Measurements from ENCODE around the gene DLGAP1. TPM values are rescaled to one million over a fixed set of nuclear protein-coding genes. Genes with fewer than 3 reads are reported as not detected.

Gene DLGAP1
- total RNA-seq, 1 donor from 2014 or later = 3.7 TPM

DNA sequence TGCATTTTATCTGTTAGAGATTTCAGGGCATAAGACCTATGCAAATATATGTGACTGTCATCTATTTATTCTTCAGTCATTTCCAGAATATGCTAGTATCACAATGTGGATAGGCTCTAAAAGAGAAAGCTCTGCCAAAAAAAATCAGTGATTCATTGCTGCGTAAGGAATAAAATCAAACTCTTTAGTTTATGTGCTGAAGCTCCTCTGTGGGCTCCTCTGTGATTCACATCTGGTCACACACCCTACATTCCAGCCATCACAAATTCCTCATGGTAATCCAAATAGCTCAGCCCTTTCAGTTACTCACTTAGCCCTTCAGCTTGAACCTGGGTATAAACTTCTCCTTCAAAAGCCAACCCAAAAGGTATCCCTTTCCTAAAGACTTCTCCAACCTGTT is 21.4 kb downstream of the DLGAP1 start:
- no peak for DNase-seq (ENCODE audit: extremely low spot score, unreplicated experiment)
- no peaks in the 10 kb centered on the region for H3K4me1 Mint-ChIP-seq (ENCODE audit: unreplicated experiment)
- no peaks in the 10 kb centered on the region for H3K36me3 Mint-ChIP-seq
- peaks cover 3% of the 10 kb centered on the region for H3K27me3 Mint-ChIP-seq
- H3K4me3 Mint-ChIP-seq = no peak overlapping the region
- H3K27ac Mint-ChIP-seq = no peak overlapping the region
- no peak for TF ChIP-seq CTCF (conservative IDR thresholded peaks at IDR 0.05)
- no peaks in the 10 kb centered on the region for H3K9me3 Mint-ChIP-seq

GRCh38 chr18:4430836-4431235 is 24.3 kb downstream of the DLGAP1 start:
- Mint-ChIP-seq H3K9me3 (no peaks in the 10 kb centered on the region), H3K36me3 (no peaks in the 10 kb centered on the region), H3K4me3 (no peak overlapping the region), H3K4me1 (ENCODE audit: unreplicated experiment) (no peaks in the 10 kb centered on the region), H3K27me3 (no peaks in the 10 kb centered on the region), H3K27ac (no peak overlapping the region)
- TF ChIP-seq CTCF (conservative IDR thresholded peaks at IDR 0.05) = no peak
- DNase-seq (ENCODE audit: extremely low spot score, unreplicated experiment) = no peak

- Mint-ChIP-seq H3K9me3 (peaks cover 4% of the 10 kb centered on the region), H3K4me1 (ENCODE audit: unreplicated experiment) (no peaks in the 10 kb centered on the region), H3K27me3 (no peaks in the 10 kb centered on the region), H3K4me3 (no peak overlapping the region), H3K27ac (no peak overlapping the region), H3K36me3 (no peaks in the 10 kb centered on the region)
- no peak for TF ChIP-seq CTCF (conservative IDR thresholded peaks at IDR 0.05)
- no peak for DNase-seq (ENCODE audit: extremely low spot score, unreplicated experiment)
These were observed 37.4 kb downstream of the DLGAP1 start for GRCh38 chr18:4417714-4418113.

DNA sequence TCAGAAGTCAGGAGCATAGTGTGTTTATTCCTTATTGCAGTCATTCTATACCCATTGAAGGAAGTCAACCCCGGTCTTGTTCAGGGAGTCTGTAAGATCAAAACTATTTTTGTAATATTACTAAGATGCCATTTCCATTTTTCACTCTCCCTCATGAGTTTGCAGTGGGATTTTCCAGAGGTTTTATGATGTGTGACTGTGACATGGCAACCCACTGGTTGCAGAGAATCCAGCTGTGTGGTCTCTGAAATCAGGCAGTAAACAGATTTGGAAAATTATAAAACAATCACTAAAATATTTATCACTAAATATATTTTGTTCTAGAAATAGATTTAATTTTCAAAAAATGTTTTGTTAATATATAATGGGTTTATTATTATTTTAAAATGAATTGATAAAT is 38.1 kb downstream of the DLGAP1 start:
- Mint-ChIP-seq H3K9me3 (peaks cover 4% of the 10 kb centered on the region), H3K36me3 (no peaks in the 10 kb centered on the region), H3K27ac (no peak overlapping the region), H3K27me3 (no peaks in the 10 kb centered on the region), H3K4me1 (ENCODE audit: unreplicated experiment) (no peaks in the 10 kb centered on the region), H3K4me3 (no peak overlapping the region)
- DNase-seq (ENCODE audit: extremely low spot score, unreplicated experiment) = no peak
- no peak for TF ChIP-seq CTCF (conservative IDR thresholded peaks at IDR 0.05)

DNA sequence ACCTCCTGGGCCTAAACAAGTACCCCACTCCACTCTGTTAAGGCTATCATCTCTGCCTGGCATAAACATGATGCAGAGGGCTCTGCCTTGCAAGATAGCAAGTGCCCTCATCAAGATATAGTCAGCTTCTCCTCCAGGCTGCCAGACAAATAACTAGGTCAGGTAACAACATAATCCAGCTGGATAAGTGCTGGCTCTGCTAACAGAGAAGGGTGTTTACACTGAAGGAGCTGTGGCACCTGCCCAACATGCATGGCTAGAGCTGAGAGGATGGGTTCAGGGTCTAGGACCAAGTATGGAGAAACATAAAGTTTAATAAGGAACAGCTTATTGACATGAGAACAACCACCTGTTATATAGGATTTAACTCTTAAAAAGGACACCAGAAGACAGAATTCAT is 42.8 kb downstream of the DLGAP1 start:
- no peaks in the 10 kb centered on the region for H3K27me3 Mint-ChIP-seq
- no peaks in the 10 kb centered on the region for H3K9me3 Mint-ChIP-seq
- no peak for DNase-seq (ENCODE audit: extremely low spot score, unreplicated experiment)
- H3K27ac Mint-ChIP-seq = no peak overlapping the region
- H3K36me3 Mint-ChIP-seq = no peaks in the 10 kb centered on the region
- H3K4me3 Mint-ChIP-seq = no peak overlapping the region
- TF ChIP-seq CTCF (conservative IDR thresholded peaks at IDR 0.05) = no peak
- no peaks in the 10 kb centered on the region for H3K4me1 Mint-ChIP-seq (ENCODE audit: unreplicated experiment)

- Mint-ChIP-seq H3K9me3 (peaks cover 4% of the 10 kb centered on the region), H3K36me3 (no peaks in the 10 kb centered on the region), H3K27ac (no peak overlapping the region), H3K27me3 (no peaks in the 10 kb centered on the region), H3K4me3 (no peak overlapping the region), H3K4me1 (ENCODE audit: unreplicated experiment) (no peaks in the 10 kb centered on the region)
- no peak for TF ChIP-seq CTCF (conservative IDR thresholded peaks at IDR 0.05)
- DNase-seq (ENCODE audit: extremely low spot score, unreplicated experiment) = no peak
These were observed 48.3 kb downstream of the DLGAP1 start for GRCh38 chr18:4406856-4407255.

Measured in type B pancreatic cell (in vitro differentiated cells).